Measurements from ENCODE around the gene PRR5L.

Gene PRR5L

GRCh38 chr11:36389811-36390210 lies 93.7 kb downstream of the PRR5L start:
- peaks cover 11 to 69% (median 38%) of the 10 kb centered on the region in 4 experiments for H3K4me1 ChIP-seq (ENCODE audit: control extremely low read depth in 1 of 4, control insufficient read depth in 4 of 4, insufficient read depth in 4 of 4, low read length in 3 of 4)

GRCh38 chr11:36390963-36391471 lies 94.9 kb downstream of the PRR5L start:
- WGBS (ENCODE audit: insufficient coverage) = 46% methylated on average over 2 of the region's 4 CpGs

More at GRCh38 chr11:36389811-36390210, 93.7 kb downstream of the PRR5L start:
- WGBS (ENCODE audit: insufficient coverage) = 100% methylated on average over 4 of the region's 4 CpGs
- peaks cover 2 to 34% (median 20%) of the 10 kb centered on the region in 4 experiments for H3K36me3 ChIP-seq (ENCODE audit: control insufficient read depth in 4 of 4, insufficient read depth in 4 of 4, low read length in 3 of 4)
- H3K9me3 ChIP-seq (ENCODE audit: control extremely low read depth in 1 of 5, control insufficient read depth in 4 of 5, insufficient read depth in 2 of 5, low read depth in 1 of 5, low read length in 4 of 5) = peaks cover 0 to 1% (median 0%) of the 10 kb centered on the region in 5 experiments
- no peak overlapping the region for H3K4me3 ChIP-seq (ENCODE audit: control insufficient read depth in 1 of 7, extremely low read depth in 1 of 7, insufficient read depth in 4 of 7, low read depth in 2 of 7, low read length in 6 of 7)
- ChIA-PET CTCF (interaction anchor here (3.5 kb wide), 1 partner anchor 13 kb away, joined by 17 read pairs; no protein-coding TSS in a partner anchor), POLR2A (no interaction called here)
- no peaks in the 10 kb centered on the region for H3K27me3 ChIP-seq (replicated peaks in 2 of 5; ENCODE audit: control insufficient read depth in 4 of 5, insufficient read depth in 5 of 5, low read length in 4 of 5)
- H3K27ac ChIP-seq (ENCODE audit: insufficient read depth in 1 of 2, low read depth in 1 of 2, low read length in 2 of 2, poor library complexity in 1 of 2, severe bottlenecking in 2 of 2) = no peak overlapping the region
- no peak for DNase-seq

DNA sequence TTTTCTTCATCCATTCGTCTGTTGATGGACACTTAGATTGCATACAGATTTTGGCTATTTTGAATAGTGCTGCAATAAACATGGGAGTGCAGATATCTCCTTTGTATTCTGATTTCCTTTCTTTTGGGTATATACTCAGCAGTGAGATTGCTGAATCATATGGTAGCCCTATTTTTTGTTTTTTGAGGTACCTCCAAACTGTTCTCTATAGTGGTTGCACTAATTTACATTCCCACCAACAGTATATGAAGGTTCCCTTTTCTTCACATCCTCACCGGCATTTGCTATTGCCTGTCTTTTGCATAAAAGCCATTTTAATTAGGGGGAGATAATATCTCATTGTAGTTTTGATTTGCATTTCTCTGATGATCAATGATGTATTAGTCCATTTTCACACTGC lies 96.1 kb downstream of the PRR5L start:
- H3K36me3 ChIP-seq (ENCODE audit: control insufficient read depth in 4 of 4, insufficient read depth in 4 of 4, low read length in 3 of 4) = peaks cover 3 to 33% (median 21%) of the 10 kb centered on the region in 4 experiments
- DNase-seq = peak in 1 of 3 donors; percentile 46
- CTCF ChIA-PET = interaction anchor here (1.1 kb wide), 1 partner anchor 16 kb away, joined by 3 read pairs; no protein-coding TSS in a partner anchor
- peaks cover 11 to 72% (median 39%) of the 10 kb centered on the region in 4 experiments for H3K4me1 ChIP-seq (ENCODE audit: control extremely low read depth in 1 of 4, control insufficient read depth in 4 of 4, insufficient read depth in 4 of 4, low read length in 3 of 4)
- peaks cover 0 to 1% (median 0%) of the 10 kb centered on the region in 5 experiments for H3K9me3 ChIP-seq (ENCODE audit: control extremely low read depth in 1 of 5, control insufficient read depth in 4 of 5, insufficient read depth in 2 of 5, low read depth in 1 of 5, low read length in 4 of 5)
- no peaks in the 10 kb centered on the region for H3K27me3 ChIP-seq (replicated peaks in 2 of 5; ENCODE audit: control insufficient read depth in 4 of 5, insufficient read depth in 5 of 5, low read length in 4 of 5)
- WGBS (ENCODE audit: insufficient coverage) = no CpG with 5 or more reads among the region's 2 CpGs
- no peak overlapping the region for H3K4me3 ChIP-seq (ENCODE audit: control insufficient read depth in 1 of 7, extremely low read depth in 1 of 7, insufficient read depth in 4 of 7, low read depth in 2 of 7, low read length in 6 of 7)
- POLR2A ChIA-PET = no interaction called here
- no peak overlapping the region for H3K27ac ChIP-seq (ENCODE audit: insufficient read depth in 1 of 2, low read depth in 1 of 2, low read length in 2 of 2, poor library complexity in 1 of 2, severe bottlenecking in 2 of 2)

More at GRCh38 chr11:36390963-36391471, 94.9 kb downstream of the PRR5L start:
- peaks cover 0 to 31% (median 19%) of the 10 kb centered on the region in 4 experiments for H3K36me3 ChIP-seq (ENCODE audit: control insufficient read depth in 4 of 4, insufficient read depth in 4 of 4, low read length in 3 of 4)
- H3K27ac ChIP-seq (ENCODE audit: insufficient read depth in 1 of 2, low read depth in 1 of 2, low read length in 2 of 2, poor library complexity in 1 of 2, severe bottlenecking in 2 of 2) = no peak overlapping the region
- H3K4me1 ChIP-seq (ENCODE audit: control extremely low read depth in 1 of 4, control insufficient read depth in 4 of 4, insufficient read depth in 4 of 4, low read length in 3 of 4) = peaks cover 11 to 72% (median 39%) of the 10 kb centered on the region in 4 experiments
- peaks cover 0 to 1% (median 0%) of the 10 kb centered on the region in 5 experiments for H3K9me3 ChIP-seq (ENCODE audit: control extremely low read depth in 1 of 5, control insufficient read depth in 4 of 5, insufficient read depth in 2 of 5, low read depth in 1 of 5, low read length in 4 of 5)
- CTCF ChIA-PET = interaction anchor here (0.8 kb wide), 1 partner anchor 10 kb away, joined by 3 read pairs; no protein-coding TSS in a partner anchor
- peak; percentile 53 to 90 (median 83) for DNase-seq
- POLR2A ChIA-PET = interaction anchor here (0.7 kb wide), 1 partner anchor 27 kb away, joined by 3 read pairs; no protein-coding TSS in a partner anchor
- no peaks in the 10 kb centered on the region for H3K27me3 ChIP-seq (replicated peaks in 2 of 5; ENCODE audit: control insufficient read depth in 4 of 5, insufficient read depth in 5 of 5, low read length in 4 of 5)
- peak overlapping the region in 1 of 7 experiments; percentile 5 for H3K4me3 ChIP-seq (ENCODE audit: control insufficient read depth in 1 of 7, extremely low read depth in 1 of 7, insufficient read depth in 4 of 7, low read depth in 2 of 7, low read length in 6 of 7)

DNA sequence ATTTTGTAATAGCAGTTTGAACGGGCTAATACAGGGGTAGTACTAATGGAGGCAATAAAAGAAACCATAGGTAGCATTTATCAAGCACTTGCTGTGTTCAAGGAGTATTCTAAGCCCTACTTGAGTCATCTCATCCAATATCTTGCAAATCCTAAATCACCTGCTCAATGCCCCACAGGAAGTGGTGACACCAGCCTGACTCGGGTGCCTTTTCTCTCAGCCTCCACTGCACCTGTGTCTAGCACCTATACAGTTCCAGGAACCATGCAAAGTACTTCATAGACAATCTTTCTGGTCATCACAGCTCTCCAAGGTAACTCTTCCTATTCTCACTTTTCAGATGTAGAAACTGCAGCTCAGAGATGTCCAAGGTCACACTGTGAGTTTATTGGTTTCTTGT lies 98.0 kb downstream of the PRR5L start:
- Histone ChIP-seq H3K27ac (ENCODE audit: insufficient read depth in 1 of 2, low read depth in 1 of 2, low read length in 2 of 2, poor library complexity in 1 of 2, severe bottlenecking in 2 of 2) (no peak overlapping the region), H3K4me3 (ENCODE audit: control insufficient read depth in 1 of 7, extremely low read depth in 1 of 7, insufficient read depth in 4 of 7, low read depth in 2 of 7, low read length in 6 of 7) (no peak overlapping the region), H3K9me3 (ENCODE audit: control extremely low read depth in 1 of 5, control insufficient read depth in 4 of 5, insufficient read depth in 2 of 5, low read depth in 1 of 5, low read length in 4 of 5) (peaks cover 0 to 1% (median 0%) of the 10 kb centered on the region in 5 experiments), H3K4me1 (ENCODE audit: control extremely low read depth in 1 of 4, control insufficient read depth in 4 of 4, insufficient read depth in 4 of 4, low read length in 3 of 4) (peaks cover 11 to 67% (median 42%) of the 10 kb centered on the region in 4 experiments), H3K36me3 (ENCODE audit: control insufficient read depth in 4 of 4, insufficient read depth in 4 of 4, low read length in 3 of 4) (peaks cover 3 to 42% (median 27%) of the 10 kb centered on the region in 4 experiments), H3K27me3 (replicated peaks in 2 of 5; ENCODE audit: control insufficient read depth in 4 of 5, insufficient read depth in 5 of 5, low read length in 4 of 5) (no peaks in the 10 kb centered on the region)
- WGBS (ENCODE audit: insufficient coverage) = 29% methylated on average over 1 of the region's 2 CpGs
- ChIA-PET CTCF (interaction anchor here (1.2 to 10.3 kb wide), 3 partner anchors 16 to 99 kb away, joined by 3 to 81 read pairs (median 5); no protein-coding TSS in a partner anchor), POLR2A (no interaction called here)
- DNase-seq = no peak

DNA sequence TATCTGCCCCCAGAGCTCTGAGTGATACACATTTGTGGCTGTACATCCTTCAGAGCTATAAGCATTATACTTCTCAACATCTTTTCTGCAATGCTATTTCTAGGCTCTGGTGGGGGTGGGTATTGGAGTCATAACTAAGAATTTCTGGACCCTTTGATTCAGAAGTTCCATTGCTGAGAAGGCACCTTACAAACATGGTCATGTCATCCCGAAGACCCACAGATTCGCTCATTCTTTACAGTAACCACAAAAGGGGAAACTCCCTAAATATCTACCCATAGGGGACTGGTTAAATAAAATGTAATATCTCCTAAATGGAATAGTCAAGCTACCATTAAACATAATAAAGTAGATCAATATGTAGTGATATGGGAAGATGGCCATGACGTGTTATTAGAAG lies 98.8 kb downstream of the PRR5L start:
- Histone ChIP-seq H3K9me3 (ENCODE audit: control extremely low read depth in 1 of 5, control insufficient read depth in 4 of 5, insufficient read depth in 2 of 5, low read depth in 1 of 5, low read length in 4 of 5) (peaks cover 0 to 1% (median 0%) of the 10 kb centered on the region in 5 experiments), H3K27me3 (replicated peaks in 2 of 5; ENCODE audit: control insufficient read depth in 4 of 5, insufficient read depth in 5 of 5, low read length in 4 of 5) (no peaks in the 10 kb centered on the region), H3K36me3 (ENCODE audit: control insufficient read depth in 4 of 4, insufficient read depth in 4 of 4, low read length in 3 of 4) (peaks cover 3 to 51% (median 27%) of the 10 kb centered on the region in 4 experiments), H3K4me1 (ENCODE audit: control extremely low read depth in 1 of 4, control insufficient read depth in 4 of 4, insufficient read depth in 4 of 4, low read length in 3 of 4) (peaks cover 19 to 67% (median 46%) of the 10 kb centered on the region in 4 experiments), H3K4me3 (ENCODE audit: control insufficient read depth in 1 of 7, extremely low read depth in 1 of 7, insufficient read depth in 4 of 7, low read depth in 2 of 7, low read length in 6 of 7) (no peak overlapping the region), H3K27ac (ENCODE audit: insufficient read depth in 1 of 2, low read depth in 1 of 2, low read length in 2 of 2, poor library complexity in 1 of 2, severe bottlenecking in 2 of 2) (no peak overlapping the region)
- POLR2A ChIA-PET = no interaction called here
- DNase-seq = no peak
- WGBS (ENCODE audit: insufficient coverage) = no CpG with 5 or more reads among the region's 3 CpGs
- CTCF ChIA-PET = interaction anchor here (1.2 to 10.3 kb wide), 5 partner anchors 16 to 98 kb away, joined by 3 to 81 read pairs (median 5); no protein-coding TSS in a partner anchor

GRCh38 chr11:36395978-36396736 lies 100.1 kb downstream of the PRR5L start:
- CTCF ChIA-PET = interaction anchor here (0.9 to 10.3 kb wide), 7 partner anchors 10 to 57 kb away, joined by 3 to 81 read pairs (median 5); no protein-coding TSS in a partner anchor
- Histone ChIP-seq H3K27me3 (replicated peaks in 2 of 5; ENCODE audit: control insufficient read depth in 4 of 5, insufficient read depth in 5 of 5, low read length in 4 of 5) (no peaks in the 10 kb centered on the region), H3K4me3 (ENCODE audit: control insufficient read depth in 1 of 7, extremely low read depth in 1 of 7, insufficient read depth in 4 of 7, low read depth in 2 of 7, low read length in 6 of 7) (no peak overlapping the region), H3K9me3 (ENCODE audit: control extremely low read depth in 1 of 5, control insufficient read depth in 4 of 5, insufficient read depth in 2 of 5, low read depth in 1 of 5, low read length in 4 of 5) (peaks cover 0 to 1% (median 0%) of the 10 kb centered on the region in 5 experiments), H3K27ac (ENCODE audit: insufficient read depth in 1 of 2, low read depth in 1 of 2, low read length in 2 of 2, poor library complexity in 1 of 2, severe bottlenecking in 2 of 2) (no peak overlapping the region), H3K36me3 (ENCODE audit: control insufficient read depth in 4 of 4, insufficient read depth in 4 of 4, low read length in 3 of 4) (peaks cover 3 to 63% (median 27%) of the 10 kb centered on the region in 4 experiments), H3K4me1 (ENCODE audit: control extremely low read depth in 1 of 4, control insufficient read depth in 4 of 4, insufficient read depth in 4 of 4, low read length in 3 of 4) (peaks cover 12 to 67% (median 46%) of the 10 kb centered on the region in 4 experiments)
- POLR2A ChIA-PET = interaction anchor here (0.8 kb wide), 1 partner anchor 11 kb away, joined by 3 read pairs; no protein-coding TSS in a partner anchor
- no peak for DNase-seq
- 88% methylated on average over 9 of the region's 11 CpGs for WGBS (ENCODE audit: insufficient coverage)
